Natural killer cell (primary cell): ENCODE results near the gene LYPD6B. TPM values are rescaled to one million over a fixed set of nuclear protein-coding genes. Genes with fewer than 3 reads are reported as not detected.

Source experiments
- ATAC-seq, 3 donors: fragments of 150-1000 bp in 2 of 3; fragments of 200-7000 bp in 1 of 3; cut with Tn5 transposase; 1 replicate in 1 of 3; 2 replicates in 2 of 3; pipeline ENCODE4 v1.10.0; 2021; ENCODE audit warnings: mild to moderate bottlenecking in 2 of 3, moderate library complexity in 2 of 3
- DNase-seq, 2 donors: peaks; one replicate each; pipeline versions ENCODE4 v3.0.0 to v3.0.0-alpha.2; 2013 to 2021; ENCODE audit warnings: mixed read lengths in 1 of 2
- H3K27ac ChIP-seq: one replicate; pipeline ENCODE4 v1.5.1; 2013; ENCODE audit warnings: mild to moderate bottlenecking, low read length
- H3K27me3 ChIP-seq: one replicate; pipeline ENCODE4 v1.6.1; 2013; ENCODE audit warnings: low read length; ENCODE audit not compliant: control insufficient read depth, insufficient read depth
- H3K36me3 ChIP-seq: one replicate; pipeline ENCODE4 v1.6.1; 2013; ENCODE audit warnings: low read length; ENCODE audit not compliant: control insufficient read depth, insufficient read depth
- H3K4me1 ChIP-seq: one replicate; pipeline ENCODE4 v1.6.1; 2013; ENCODE audit warnings: low read length; ENCODE audit not compliant: control insufficient read depth, insufficient read depth
- H3K4me3 ChIP-seq: one replicate; pipeline ENCODE4 v1.5.1; 2013; ENCODE audit warnings: low read length
- H3K9me3 ChIP-seq: one replicate; pipeline ENCODE4 v1.6.1; 2013; ENCODE audit warnings: low read length; ENCODE audit not compliant: control insufficient read depth, insufficient read depth
- H3K27ac Mint-ChIP-seq, 2 donors: one replicate each; pipeline ENCODE4 v1.8.0; 2022; ENCODE audit warnings: mild to moderate bottlenecking in 2 of 2, mixed read lengths in 2 of 2, moderate library complexity in 1 of 2
- H3K27me3 Mint-ChIP-seq, 2 donors: one replicate each; pipeline ENCODE4 v1.8.0; 2022; ENCODE audit warnings: low read depth in 2 of 2, mixed read lengths in 2 of 2
- H3K36me3 Mint-ChIP-seq: one replicate; pipeline ENCODE4 v1.8.0; 2022; ENCODE audit warnings: mixed read lengths
- H3K4me1 Mint-ChIP-seq, 2 donors: one replicate each; pipeline ENCODE4 v1.8.0; 2022; ENCODE audit warnings: mixed read lengths in 2 of 2
- H3K4me3 Mint-ChIP-seq: one replicate; pipeline ENCODE4 v1.8.0; 2022; ENCODE audit warnings: mild to moderate bottlenecking, moderate library complexity, mixed read lengths
- H3K9me3 Mint-ChIP-seq, 2 donors: one replicate each; pipeline ENCODE4 v1.8.0; 2022; ENCODE audit warnings: mixed read lengths in 2 of 2
- CTCF ChIP-seq: fragments of 200-600 bp; IDR thresholded peaks from one replicate; pipeline ENCODE4 v1.8.0; 2022; ENCODE audit warnings: antibody characterized with exemption
- WGBS: methylation state at CpG from one replicate; pipeline ENCODE4 v1.1.7; 2013; ENCODE audit warnings: missing lambda C conversion rate; ENCODE audit not compliant: insufficient coverage; 5-methylcytosine and 5-hydroxymethylcytosine counted together
- intact Hi-C: fragments of 100-400 bp; cut with micrococcal nuclease; formaldehyde crosslinking; loops from one replicate; pipeline ENCODE4 v1.14.2; 2022
- total RNA-seq, 4 donors: library from RNA; stranded (reverse); fragments of 120-200 nt in 1 of 4; gene quantifications; one replicate each; pipeline versions ENCODE4 v1.2.3 to v1.2.4, GENCODE V29; 2013 to 2022

The LYPD6B gene
- total RNA-seq, 3 donors from 2014 or later (not counting 1 experiment from before 2014, with no cell fraction given) = not detected

GRCh38 chr2:149000158-149000938 lies 38.2 kb upstream of the LYPD6B start:
- no peak overlapping the region for H3K27ac Mint-ChIP-seq
- H3K36me3 Mint-ChIP-seq = no peaks in the 10 kb centered on the region
- H3K27ac ChIP-seq = no peak overlapping the region

GRCh38 chr2:149001496-149001895 lies 37.0 kb upstream of the LYPD6B start:
- Histone ChIP-seq H3K4me3 (no peak overlapping the region), H3K4me1 (no peaks in the 10 kb centered on the region), H3K27me3 (no peaks in the 10 kb centered on the region), H3K27ac (no peak overlapping the region), H3K36me3 (no peaks in the 10 kb centered on the region), H3K9me3 (no peaks in the 10 kb centered on the region)
- no peak overlapping the region for H3K4me3 Mint-ChIP-seq
- no peaks in the 10 kb centered on the region for H3K36me3 Mint-ChIP-seq
- H3K27me3 Mint-ChIP-seq = peaks cover 0 to 12% of the 10 kb centered on the region in 2 donors
- intact Hi-C loops = no loop called here
- no peak overlapping the region for H3K27ac Mint-ChIP-seq
- ATAC-seq (no peak), DNase-seq (no peak)
- 94% methylated on average over 7 of the region's 7 CpGs for WGBS
- no peaks in the 10 kb centered on the region for H3K4me1 Mint-ChIP-seq
- no peaks in the 10 kb centered on the region for H3K9me3 Mint-ChIP-seq
- no peak for TF ChIP-seq CTCF

More at GRCh38 chr2:149000158-149000938, 38.2 kb upstream of the LYPD6B start:
- Mint-ChIP-seq H3K9me3 (no peaks in the 10 kb centered on the region), H3K27me3 (peaks cover 0 to 7% of the 10 kb centered on the region in 2 donors), H3K4me3 (no peak overlapping the region), H3K4me1 (no peaks in the 10 kb centered on the region)
- DNase-seq (no peak), ATAC-seq (no peak)
- TF ChIP-seq CTCF = no peak
- Histone ChIP-seq H3K9me3 (no peaks in the 10 kb centered on the region), H3K4me1 (no peaks in the 10 kb centered on the region), H3K27me3 (no peaks in the 10 kb centered on the region), H3K36me3 (no peaks in the 10 kb centered on the region), H3K4me3 (no peak overlapping the region)
- intact Hi-C loops = no loop called here
- WGBS = 58% methylated on average over 4 of the region's 6 CpGs

- no peaks in the 10 kb centered on the region for H3K9me3 Mint-ChIP-seq
- H3K4me1 ChIP-seq = no peaks in the 10 kb centered on the region
- DNase-seq (no peak), ATAC-seq (no peak)
- intact Hi-C loops = no loop called here
- H3K9me3 ChIP-seq = no peaks in the 10 kb centered on the region
- no peak for TF ChIP-seq CTCF
- 92% methylated on average over 14 of the region's 14 CpGs for WGBS
- no peaks in the 10 kb centered on the region for H3K27me3 ChIP-seq
- no peak overlapping the region for H3K27ac ChIP-seq
- no peak overlapping the region for H3K27ac Mint-ChIP-seq
- H3K27me3 Mint-ChIP-seq = peaks cover 0 to 12% of the 10 kb centered on the region in 2 donors
- no peaks in the 10 kb centered on the region for H3K36me3 ChIP-seq
- no peak overlapping the region for H3K4me3 Mint-ChIP-seq
- no peak overlapping the region for H3K4me3 ChIP-seq
- no peaks in the 10 kb centered on the region for H3K4me1 Mint-ChIP-seq
- H3K36me3 Mint-ChIP-seq = no peaks in the 10 kb centered on the region
These were observed 36.1 kb upstream of the LYPD6B start for GRCh38 chr2:149002378-149002890.
